Activated T-helper 1 cell treated with anti-CD3 and anti-CD28 coated beads, Interleukin-2, amount 50 U/mL, for 16 hours (primary cell): ENCODE results near the gene NFATC2IP.
A peak's percentile ranks its signal among the peaks of the same experiment; 100 is the strongest.
"Not testable (repeated sequence)": the region's sequence is repeated elsewhere in the genome, so short reads cannot be mapped to it uniquely, and the experiment has no call there.

Experiments
- DNase-seq, 2 donors: peaks; one replicate each; pipeline ENCODE4 v3.0.0-alpha.2; 2020; ENCODE audit warnings: low read depth in 1 of 2, low spot score in 1 of 2

NFATC2IP gene

DNA sequence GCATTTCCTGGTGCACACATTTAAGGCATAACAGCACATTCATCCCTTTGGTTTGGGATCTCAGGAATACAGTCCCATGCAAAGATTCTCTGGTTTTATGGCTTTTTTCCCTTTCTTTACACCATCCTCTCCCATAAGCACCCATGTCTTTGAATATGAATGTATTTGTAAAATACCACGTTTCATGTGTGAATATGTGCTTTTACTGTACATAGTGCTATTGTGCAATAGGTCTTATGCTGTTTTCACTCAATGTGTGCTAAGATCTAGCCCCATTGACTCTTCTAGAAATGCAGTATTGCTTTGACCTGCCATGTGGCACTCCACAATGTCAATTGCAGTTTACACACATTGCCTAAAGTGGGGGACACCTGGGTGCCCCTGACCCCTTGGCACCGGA, 13.8 kb downstream of the NFATC2IP start:
- no peak for DNase-seq

DNA sequence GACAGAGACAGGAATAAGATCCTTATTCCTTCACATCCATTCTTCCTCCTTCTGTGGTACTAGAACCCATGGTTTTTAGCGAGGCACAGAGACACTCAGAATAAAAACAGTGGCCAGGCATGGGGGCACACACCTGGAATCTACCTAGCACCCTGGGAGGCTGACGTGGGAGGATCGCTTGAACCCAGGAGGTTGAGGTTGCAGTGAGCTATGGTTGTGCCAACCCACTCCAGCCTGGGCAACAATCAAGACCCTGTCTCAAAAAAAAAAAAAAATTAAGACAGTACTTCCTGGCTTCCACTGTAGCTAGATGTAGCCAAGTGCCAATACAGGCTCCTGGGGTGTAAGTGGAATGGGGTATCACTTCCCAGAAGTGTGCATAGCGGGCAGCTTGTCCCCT, 16.4 kb downstream of the NFATC2IP start:
- no peak for DNase-seq

DNA sequence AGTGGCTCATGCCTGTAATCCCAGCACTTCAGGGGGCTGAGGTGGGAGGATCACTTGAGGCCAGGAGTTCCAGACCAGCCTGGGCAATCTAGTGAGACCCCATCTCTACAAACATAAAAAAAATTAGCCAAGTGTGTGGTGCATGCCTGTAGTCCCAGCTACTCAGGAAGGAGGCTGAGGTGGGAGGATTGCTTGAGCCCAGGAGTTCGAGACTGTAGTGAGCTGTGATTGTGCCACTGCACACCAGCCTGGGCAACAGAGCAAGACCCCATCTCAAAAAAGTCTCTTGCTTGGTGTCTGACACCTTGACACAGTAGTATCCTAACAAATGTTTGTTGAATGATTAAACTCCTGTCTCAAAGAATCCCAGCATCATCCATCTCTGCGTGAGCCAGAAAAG, 19.0 kb downstream of the NFATC2IP start:
- not testable (repeated sequence) for DNase-seq

DNA sequence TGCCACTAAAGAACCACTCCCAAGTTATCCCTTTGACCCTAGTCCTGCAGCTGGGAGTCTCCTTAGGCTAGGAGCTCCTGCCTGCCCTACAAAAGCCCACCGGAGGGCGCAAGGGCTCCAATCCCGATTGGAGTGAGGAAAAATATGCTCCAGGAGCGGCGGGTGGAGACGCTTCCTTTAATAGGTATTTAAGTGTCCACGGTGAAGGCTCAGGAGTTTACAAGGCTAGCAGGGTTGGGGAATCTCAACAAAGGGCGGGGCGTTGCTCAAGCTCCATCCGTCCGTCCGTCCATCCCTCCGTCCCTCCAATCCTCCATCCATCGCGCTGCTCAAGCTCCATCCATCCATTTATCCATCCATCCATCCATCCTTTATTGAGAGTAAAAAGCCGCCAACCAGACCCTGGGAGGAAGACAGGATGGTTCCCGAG, 23.3 kb downstream of the NFATC2IP start:
- no peak for DNase-seq

DNA sequence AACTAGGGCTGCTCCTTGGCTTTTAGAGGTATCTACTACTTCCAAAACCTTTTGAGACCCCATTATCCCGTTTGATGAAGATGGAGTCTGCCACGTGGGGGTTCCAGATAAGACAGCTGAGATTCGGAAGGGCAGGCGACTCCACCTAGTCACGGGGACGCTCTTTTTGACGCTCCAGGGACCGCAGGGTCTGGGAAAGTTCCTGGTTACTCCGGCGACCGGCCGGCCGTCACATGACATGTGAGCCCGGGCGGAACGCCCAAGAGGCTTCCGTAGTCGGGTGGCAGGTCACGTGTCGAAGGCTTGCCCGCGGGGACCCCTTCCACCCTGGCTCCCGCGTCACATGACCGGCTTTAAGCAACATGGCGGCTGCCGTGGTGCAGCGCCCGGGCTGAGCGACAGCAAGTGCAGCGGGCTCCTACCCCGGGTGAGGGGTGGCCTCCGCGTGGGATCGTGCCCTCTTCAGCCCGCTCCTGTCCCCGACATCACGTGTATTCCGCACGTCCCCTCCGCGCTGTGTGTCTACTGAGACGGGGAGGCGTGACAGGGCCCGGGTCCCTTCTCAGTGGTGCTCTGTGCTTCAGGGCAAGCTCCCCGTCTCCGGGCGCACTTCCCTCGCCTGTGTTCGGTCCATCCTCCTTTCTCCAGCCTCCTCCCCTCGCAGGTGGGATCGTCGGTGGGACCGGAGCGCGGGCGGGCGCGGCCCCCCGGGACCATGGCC, 23.9 kb downstream of the NFATC2IP start, which contains the start of gene SPNS1:
SPNS1 (plus strand) TSS at position 342 of the 721 bp plus-strand sequence; CDS start at position 716, 374 bp downstream.
- peak; percentile 79 to 85 for DNase-seq

DNA sequence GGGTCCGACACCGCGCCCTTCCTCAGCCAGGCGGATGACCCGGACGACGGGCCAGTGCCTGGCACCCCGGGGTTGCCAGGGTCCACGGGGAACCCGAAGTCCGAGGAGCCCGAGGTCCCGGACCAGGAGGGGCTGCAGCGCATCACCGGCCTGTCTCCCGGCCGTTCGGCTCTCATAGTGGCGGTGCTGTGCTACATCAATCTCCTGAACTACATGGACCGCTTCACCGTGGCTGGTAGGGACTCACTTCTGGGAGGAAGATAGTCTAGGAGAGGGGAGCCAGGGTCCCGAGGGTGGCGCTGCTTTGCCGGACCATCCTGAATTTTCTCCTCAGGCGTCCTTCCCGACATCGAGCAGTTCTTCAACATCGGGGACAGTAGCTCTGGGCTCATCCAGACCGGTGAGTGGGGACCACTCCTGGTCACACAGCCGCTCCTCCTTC, 24.4 kb downstream of the NFATC2IP start:
- DNase-seq = no peak

DNA sequence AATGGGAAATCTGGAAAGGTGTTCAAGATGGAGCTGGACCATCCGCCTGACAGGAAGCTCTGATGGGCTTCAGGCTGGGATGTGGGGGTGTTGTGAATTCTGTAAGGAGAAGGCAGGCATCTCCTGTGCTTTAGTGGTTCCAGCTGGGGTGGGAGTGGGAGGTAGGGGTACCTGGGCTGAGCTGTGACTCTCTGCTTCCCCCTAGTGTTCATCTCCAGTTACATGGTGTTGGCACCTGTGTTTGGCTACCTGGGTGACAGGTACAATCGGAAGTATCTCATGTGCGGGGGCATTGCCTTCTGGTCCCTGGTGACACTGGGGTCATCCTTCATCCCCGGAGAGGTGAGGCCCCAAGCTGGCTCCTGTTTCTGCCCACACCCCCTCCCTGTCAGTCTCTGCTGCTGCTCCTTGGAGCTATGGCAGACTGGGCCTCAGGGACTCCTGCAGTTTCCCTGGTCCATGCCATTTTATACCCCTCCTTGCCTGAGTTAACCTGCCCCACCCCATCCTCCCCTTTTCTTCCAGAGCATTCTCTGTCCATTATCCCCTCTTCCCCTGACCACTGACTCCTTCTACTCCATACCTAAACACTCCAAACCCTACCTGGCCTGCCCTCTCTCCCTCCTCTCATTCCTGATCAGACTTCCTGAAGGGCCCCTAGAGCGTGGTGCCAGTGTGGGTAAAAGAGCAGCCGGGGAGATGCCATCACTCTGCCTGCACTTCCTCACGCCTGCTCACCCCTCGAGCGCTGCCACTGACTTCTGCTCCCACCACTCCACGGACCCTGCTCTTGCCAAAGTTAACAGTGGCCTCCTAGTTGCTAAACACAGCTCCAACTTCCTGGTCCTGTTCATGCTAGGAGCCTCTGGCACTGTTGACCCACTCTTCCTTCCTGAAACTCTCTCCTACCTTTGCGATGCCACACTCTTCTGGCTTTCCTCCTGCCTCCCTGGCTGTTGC, 27.2 kb downstream of the NFATC2IP start:
- no peak for DNase-seq

DNA sequence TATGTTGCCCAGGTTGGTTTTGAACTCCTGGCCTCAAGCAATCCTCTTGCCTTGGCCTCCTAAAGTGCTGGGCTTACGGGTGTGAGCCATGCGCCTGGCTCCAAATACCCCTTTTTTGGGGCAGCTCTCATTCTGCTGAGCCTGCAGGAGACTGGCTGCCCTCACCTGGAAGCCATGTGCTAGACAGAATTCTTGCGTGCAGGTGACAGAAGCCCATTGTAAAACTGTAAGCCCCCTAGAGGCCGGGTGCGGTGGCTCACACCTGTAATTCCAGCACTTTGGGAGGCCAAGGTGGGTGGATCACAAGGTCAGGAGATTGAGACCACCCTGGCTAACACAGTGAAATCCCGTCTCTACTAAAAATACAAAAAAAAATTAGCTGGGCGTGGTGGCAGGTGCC, 29.6 kb downstream of the NFATC2IP start:
- DNase-seq = not testable (repeated sequence)

DNA sequence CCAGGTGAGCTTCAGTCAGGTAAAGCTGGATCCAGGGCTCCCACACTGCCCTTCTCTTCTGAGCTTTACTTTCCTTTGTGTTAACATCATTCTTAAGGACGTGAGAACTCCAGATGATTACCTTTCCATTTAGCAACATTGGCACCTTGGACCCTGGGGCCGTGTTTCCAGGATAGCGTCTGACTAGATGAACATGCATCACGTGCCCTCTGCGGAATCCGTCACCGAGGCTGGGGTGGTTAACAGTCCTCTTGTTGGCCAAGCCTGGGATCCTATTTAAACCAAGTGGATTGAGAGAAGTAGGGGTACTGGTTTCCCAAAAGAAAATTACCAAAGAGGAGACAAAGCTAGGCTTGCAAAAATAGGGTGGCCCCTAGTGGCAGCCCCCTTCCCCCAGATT, 30.2 kb downstream of the NFATC2IP start:
- no peak for DNase-seq

DNA sequence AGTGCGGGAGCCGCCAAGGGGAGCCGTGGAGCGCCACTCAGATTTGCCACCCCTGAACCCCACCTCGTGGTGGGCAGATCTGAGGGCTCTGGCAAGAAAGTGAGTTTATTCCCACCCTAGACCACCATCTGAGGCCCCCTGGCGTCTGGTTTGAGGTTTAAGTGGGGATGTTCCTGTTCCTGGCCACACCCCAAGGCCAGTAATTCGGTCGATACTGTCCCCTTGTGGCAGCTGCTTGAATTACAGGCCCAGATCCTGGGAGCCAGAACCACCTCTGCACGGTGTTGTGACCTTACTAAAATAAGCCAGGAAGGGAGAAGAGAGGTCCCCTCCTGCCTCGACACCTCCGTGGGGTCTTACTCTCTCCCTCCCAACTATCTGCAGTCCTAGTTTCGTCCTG, 30.8 kb downstream of the NFATC2IP start:
- no peak for DNase-seq

DNA sequence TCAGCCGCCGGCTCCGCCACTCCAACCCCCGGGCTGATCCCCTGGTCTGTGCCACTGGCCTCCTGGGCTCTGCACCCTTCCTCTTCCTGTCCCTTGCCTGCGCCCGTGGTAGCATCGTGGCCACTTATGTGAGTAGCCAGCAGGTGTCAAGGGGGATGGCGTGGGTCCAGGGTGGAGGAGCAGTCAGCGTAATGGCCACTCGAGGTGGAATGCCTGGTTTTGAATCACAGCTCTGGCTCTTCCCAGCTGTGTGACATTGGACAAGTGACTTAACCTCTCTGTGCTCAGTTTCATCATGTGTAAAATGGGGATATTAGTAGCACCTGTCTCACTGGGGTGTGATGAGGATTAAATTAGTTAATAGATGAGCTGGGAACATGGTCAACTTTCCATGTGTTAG, 31.7 kb downstream of the NFATC2IP start:
- no peak for DNase-seq

DNA sequence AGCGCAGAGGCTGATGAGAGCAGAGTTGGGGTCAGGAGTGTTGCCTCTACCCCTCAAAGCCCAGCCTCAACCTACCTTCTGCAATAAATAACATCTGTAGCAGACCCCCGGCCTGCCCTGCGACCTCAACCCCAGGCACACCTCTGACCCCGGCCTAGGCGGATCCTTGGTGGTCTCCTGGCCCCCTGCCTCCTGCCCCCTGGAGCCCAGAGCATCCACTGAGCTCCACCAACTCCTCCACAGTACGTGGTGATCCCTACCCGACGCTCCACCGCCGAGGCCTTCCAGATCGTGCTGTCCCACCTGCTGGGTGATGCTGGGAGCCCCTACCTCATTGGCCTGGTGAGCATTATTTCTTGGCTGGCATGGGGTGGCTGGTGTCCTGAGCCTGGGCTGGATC, 32.2 kb downstream of the NFATC2IP start:
- no peak for DNase-seq

DNA sequence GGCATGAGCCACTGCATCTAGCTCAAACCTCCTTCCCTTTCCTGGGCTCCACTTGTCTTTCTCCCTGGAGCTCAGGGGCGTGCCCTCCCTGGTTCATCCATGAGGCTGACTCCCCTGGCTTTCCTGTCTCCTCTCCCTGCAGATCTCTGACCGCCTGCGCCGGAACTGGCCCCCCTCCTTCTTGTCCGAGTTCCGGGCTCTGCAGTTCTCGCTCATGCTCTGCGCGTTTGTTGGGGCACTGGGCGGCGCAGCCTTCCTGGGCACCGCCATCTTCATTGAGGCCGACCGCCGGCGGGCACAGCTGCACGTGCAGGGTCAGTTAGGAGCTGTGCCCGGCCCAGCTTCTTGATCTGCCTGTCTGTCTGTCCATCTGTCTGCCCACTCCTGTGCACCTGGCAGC, 32.9 kb downstream of the NFATC2IP start:
- DNase-seq = no peak

DNA sequence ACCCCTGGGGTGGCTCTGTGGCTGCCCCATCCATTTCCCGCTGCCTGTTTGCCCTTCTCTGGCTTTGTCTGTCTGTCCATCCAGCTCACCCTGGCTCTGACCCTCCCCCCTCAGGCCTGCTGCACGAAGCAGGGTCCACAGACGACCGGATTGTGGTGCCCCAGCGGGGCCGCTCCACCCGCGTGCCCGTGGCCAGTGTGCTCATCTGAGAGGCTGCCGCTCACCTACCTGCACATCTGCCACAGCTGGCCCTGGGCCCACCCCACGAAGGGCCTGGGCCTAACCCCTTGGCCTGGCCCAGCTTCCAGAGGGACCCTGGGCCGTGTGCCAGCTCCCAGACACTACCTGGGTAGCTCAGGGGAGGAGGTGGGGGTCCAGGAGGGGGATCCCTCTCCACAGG, 33.4 kb downstream of the NFATC2IP start:
- no peak for DNase-seq

DNA sequence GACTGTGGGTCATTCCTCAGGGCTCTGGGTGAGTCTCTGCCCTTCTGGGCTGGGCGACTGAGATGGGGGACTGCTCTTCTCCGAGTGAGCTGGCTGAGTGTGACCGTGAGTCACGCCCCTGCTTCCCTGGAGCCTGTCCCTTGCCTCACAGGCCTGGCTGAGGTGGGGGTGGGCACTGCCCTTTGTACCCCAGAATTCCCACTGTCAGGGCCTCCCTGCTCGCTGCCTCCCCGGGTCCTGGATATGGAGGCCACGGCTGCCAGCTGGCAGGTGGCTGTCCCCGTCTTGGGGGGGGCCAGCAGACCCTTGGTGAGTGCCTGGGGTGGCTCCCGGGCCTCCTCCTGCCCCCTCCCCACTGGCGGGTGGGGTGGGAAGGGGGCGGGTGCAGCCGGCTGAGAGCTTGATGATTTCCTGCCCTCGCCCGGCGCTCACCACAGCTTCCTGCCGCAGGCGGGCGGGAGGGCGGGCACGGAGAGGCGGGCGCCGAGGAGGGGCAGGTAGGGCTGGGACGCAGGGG, 33.9 kb downstream of the NFATC2IP start, which contains the start of gene LAT:
LAT (plus strand) TSS at position 434 of the 517 bp plus-strand sequence. CDS start 366 bp downstream, outside the sequence.
- DNase-seq = peak; percentile 69 to 73

DNA sequence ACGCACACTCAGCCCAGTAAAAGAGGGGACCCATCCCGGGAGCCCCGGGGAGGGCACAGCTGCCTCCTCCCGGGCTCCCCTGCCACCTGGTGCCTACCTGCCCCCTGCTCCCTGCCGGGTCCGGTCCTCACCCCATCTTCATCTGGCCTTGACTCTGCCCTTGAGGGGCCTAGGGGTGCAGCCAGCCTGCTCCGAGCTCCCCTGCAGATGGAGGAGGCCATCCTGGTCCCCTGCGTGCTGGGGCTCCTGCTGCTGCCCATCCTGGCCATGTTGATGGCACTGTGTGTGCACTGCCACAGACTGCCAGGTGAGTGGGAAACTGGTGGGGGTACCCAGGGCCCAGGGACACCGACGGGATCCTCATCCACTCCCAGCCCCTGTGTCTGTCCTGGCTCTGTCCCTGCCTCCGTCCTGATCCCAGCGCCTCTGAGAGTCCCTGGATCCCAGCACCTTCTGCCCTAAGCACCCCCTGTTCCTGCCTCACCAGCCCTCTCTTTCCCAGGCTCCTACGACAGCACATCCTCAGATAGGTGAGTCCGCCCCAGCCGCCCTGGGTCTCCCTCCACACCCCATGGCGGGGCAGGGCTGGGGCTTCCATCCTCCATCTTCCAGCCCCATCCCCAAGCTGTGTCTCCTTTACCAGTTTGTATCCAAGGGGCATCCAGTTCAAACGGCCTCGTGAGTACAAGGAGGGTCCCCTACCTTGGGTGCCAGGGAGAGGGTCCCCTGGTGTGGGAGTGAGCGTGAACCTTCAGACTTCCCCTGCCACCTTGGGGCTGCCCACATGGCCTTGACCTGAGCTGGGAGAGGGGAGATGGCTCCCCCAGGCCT, 34.7 kb downstream of the NFATC2IP start:
- DNase-seq = no peak

DNA sequence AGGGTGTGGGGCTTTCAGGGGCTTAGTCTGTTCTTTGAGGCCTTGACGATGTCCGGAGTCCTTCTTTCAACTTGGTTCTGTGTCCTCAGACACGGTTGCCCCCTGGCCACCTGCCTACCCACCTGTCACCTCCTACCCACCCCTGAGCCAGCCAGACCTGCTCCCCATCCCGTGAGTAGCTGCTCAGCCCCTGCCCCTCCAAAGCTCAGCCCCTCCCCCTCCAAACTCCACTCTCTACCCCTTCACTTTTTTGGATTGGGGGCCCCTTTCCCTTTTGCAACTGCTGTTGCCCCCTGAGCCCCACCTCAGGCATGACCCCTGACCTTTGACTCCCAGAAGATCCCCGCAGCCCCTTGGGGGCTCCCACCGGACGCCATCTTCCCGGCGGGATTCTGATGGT, 35.3 kb downstream of the NFATC2IP start:
- no peak for DNase-seq

DNA sequence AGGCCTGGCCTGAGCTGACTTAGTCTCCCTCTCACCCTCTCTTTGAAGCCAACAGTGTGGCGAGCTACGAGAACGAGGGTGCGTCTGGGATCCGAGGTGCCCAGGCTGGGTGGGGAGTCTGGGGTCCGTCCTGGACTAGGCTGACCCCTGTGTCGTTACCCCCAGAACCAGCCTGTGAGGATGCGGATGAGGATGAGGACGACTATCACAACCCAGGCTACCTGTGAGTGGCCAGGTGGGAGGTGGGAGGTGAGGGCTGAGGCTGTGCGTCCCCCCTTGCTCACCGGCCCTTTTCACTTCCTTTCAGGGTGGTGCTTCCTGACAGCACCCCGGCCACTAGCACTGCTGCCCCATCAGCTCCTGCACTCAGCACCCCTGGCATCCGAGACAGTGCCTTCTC, 35.8 kb downstream of the NFATC2IP start:
- DNase-seq = no peak

DNA sequence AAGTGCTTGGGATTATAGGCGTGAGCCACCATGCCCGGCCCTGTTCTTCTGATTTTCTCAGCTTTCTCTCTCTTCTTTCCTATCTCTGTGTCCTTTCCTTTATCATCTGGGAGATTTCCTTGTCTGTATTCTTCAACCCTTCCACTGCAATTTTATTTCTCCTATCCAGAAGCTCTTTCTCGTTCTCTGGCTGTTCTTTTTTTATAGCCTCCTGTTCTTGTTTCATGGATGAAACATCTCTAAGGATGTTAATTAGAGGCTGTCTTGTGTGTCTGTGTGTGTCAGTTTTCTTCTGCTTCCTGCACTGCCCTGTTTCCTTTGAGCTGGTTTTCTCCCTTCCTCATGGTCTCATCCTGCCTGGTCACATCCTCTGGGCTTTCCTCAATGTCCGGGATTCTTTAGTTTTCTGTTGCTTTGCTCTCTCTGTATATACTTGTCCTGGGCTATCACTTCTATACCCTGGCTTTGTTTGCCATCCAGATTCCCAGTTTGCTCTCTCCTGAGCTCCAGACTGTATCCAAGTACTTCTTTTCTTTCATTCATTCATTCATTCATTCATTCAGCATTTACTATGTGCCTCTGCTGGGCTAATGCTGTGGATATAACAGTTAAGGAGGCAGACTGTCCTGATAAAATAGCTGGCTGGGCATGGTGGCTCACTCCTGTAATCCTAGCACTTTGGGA, 36.6 kb downstream of the NFATC2IP start:
- no peak for DNase-seq

DNA sequence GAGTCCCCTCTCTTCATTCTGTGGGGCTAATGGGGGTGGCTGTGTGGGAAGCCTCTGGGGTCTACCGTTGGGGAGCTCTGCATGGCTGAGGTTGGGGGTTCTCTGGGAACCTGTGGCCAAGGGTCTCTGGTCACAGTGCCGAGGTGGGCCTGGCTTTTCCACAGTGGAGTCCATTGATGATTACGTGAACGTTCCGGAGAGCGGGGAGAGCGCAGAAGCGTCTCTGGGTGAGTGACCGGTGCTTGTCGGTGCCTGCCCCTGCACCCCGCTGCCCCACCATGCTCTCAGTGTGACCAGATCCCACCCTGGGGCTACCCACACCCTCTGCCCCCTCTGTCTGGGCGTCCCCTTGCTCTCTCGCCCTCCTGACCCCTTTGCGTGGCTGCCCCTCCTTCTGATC, 38.6 kb downstream of the NFATC2IP start:
- no peak for DNase-seq
